Urinary bladder (tissue), 4 donors: ENCODE results near the gene C10orf90. TPM values are rescaled to one million over a fixed set of nuclear protein-coding genes. Genes with fewer than 3 reads are reported as not detected.

ENCODE experiments used
- DNase-seq: peaks from one replicate; pipeline ENCODE4 v3.0.0-alpha.2; 2015; ENCODE audit errors: extremely low spot score
- H3K27ac ChIP-seq: one replicate; pipeline ENCODE4 v1.5.1; 2013; ENCODE audit warnings: low read depth, mild to moderate bottlenecking, moderate library complexity
- H3K36me3 ChIP-seq: one replicate; pipeline ENCODE4 v1.6.1; 2013; ENCODE audit warnings: mild to moderate bottlenecking, moderate library complexity; ENCODE audit not compliant: insufficient read depth
- H3K4me1 ChIP-seq: one replicate; pipeline ENCODE4 v1.6.1; 2013; ENCODE audit warnings: mild to moderate bottlenecking, moderate library complexity; ENCODE audit not compliant: insufficient read depth
- H3K4me3 ChIP-seq: one replicate; pipeline ENCODE4 v1.5.1; 2013; ENCODE audit warnings: low read depth, low read length
- WGBS: extraction: QIAGEN DNeasy Blood & Tissue Kit; methylation state at CpG from one replicate; pipeline ENCODE4 v1.1.7; 2013; 5-methylcytosine and 5-hydroxymethylcytosine counted together
- polyA plus RNA-seq: library from polyadenylated mRNA; stranded (reverse); fragments of 200-250 nt; gene quantifications from one replicate; pipeline ENCODE4 v1.2.3, GENCODE V29; 2013
- total RNA-seq: library from RNA; depleted of rRNA; stranded (reverse); fragments of >200 nt; gene quantifications from one replicate; pipeline ENCODE4 v1.2.3, GENCODE V29; 2014
- donor health status: healthy with polysubstance abuse.
- donor health status: healthy.

Gene C10orf90
- total and polyA plus RNA-seq, 2 donors = 0.85 TPM; not detected in 1

DNA sequence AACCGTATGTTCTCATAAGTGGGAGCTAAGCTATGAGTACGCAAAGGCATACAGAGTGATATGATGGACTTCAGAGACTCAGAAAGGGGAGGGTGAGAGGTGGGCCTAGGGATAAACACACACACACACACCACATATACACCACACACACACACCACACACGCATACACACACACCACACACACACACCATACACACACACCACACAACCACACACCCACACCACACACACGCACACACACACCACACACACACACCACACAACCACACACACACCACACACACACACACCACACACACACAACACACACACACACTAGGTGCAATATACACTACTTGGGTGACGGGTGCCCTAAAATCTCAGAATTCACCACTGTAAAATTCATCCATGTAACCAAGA lies 168.7 kb downstream of the C10orf90 start:
- no peak for DNase-seq
- H3K27ac ChIP-seq = no peak overlapping the region
- H3K36me3 ChIP-seq = no peaks in the 10 kb centered on the region
- H3K4me1 ChIP-seq = no peaks in the 10 kb centered on the region
- WGBS = 99% methylated on average over 5 of the region's 5 CpGs
- no peak overlapping the region for H3K4me3 ChIP-seq

DNA sequence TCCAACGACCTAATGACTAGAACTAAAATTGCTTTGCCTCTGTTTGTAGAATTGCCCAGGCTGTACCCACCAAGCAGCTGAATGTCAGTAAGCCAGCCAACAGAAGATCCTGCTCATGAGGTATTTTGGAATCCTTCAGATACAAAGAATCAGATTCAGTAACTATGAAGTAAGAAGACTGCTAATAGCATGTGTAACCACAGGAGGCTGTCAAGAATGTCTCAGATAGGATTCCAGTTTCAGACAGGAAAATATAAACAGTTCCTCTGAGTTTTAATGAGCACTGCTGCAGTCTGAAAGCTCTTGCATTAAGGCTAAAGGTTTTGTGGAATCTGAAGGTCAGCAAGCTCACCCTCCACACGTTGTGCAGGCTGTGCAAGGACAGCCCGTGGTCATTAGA lies 169.6 kb downstream of the C10orf90 start:
- DNase-seq = no peak
- no peaks in the 10 kb centered on the region for H3K4me1 ChIP-seq
- H3K4me3 ChIP-seq = no peak overlapping the region
- WGBS = 57% methylated on average over 3 of the region's 3 CpGs
- H3K36me3 ChIP-seq = no peaks in the 10 kb centered on the region
- H3K27ac ChIP-seq = no peak overlapping the region

- H3K4me1 ChIP-seq = no peaks in the 10 kb centered on the region
- no peak overlapping the region for H3K27ac ChIP-seq
- H3K36me3 ChIP-seq = no peaks in the 10 kb centered on the region
- whole genome bisulfite sequencing = 90% methylated on average over 4 of the region's 4 CpGs
- DNase-seq = no peak
- H3K4me3 ChIP-seq = no peak overlapping the region
Measured at GRCh38 chr10:126500185-126500584, 170.3 kb downstream of the C10orf90 start.

GRCh38 chr10:126499744-126500143 lies 170.7 kb downstream of the C10orf90 start:
- DNase-seq = no peak

GRCh38 chr10:126497672-126498071 lies 172.8 kb downstream of the C10orf90 start:
- no peak for DNase-seq
- H3K27ac ChIP-seq = no peak overlapping the region
- no peaks in the 10 kb centered on the region for H3K36me3 ChIP-seq
- H3K4me1 ChIP-seq = no peaks in the 10 kb centered on the region
- 84% methylated on average over 2 of the region's 2 CpGs for WGBS
- no peak overlapping the region for H3K4me3 ChIP-seq

More at GRCh38 chr10:126499744-126500143, 170.7 kb downstream of the C10orf90 start:
- Histone ChIP-seq H3K36me3 (no peaks in the 10 kb centered on the region), H3K4me1 (no peaks in the 10 kb centered on the region), H3K4me3 (no peak overlapping the region), H3K27ac (no peak overlapping the region)
- 97% methylated on average over 6 of the region's 6 CpGs for WGBS

DNA sequence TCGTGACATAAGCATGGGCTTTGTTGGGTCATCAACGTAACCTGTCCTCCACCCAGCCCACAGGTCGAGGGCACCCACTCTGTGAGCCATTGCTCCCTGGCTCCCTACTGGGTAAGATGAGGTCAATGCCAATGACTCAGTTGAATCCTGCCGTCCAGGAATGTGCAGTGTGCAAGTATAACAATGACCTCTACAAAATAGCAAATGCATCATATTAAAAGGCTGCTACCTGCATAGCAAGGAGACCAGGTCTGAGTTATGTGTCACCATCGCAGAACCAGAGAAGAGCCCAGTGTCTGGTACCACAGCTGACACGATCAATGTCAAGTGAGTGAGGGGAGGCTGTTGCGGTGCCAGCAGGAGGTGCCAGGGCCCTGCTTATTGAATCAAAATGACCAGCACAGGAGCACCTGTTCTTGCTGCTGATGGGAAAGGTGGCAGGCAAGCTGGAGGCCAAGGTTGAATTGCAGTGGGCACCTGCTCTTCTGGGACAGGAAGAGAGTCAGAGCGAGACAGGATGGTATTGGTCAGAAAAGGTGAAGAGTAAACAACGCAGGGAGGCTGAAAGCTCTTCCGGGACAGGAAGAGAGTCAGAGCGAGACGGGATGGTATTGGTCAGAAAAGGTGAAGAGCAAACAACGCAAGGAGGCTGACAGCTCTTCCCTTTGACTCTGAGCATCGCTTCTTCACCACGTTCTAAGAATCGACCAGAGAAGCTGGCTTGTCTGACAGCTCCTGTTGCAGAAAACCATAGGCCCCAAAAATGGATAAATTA lies 173.5 kb downstream of the C10orf90 start:
- Histone ChIP-seq H3K4me1 (no peaks in the 10 kb centered on the region), H3K4me3 (no peak overlapping the region), H3K36me3 (no peaks in the 10 kb centered on the region), H3K27ac (no peak overlapping the region)
- DNase-seq = no peak
- 90% methylated on average over 16 of the region's 16 CpGs for WGBS

DNA sequence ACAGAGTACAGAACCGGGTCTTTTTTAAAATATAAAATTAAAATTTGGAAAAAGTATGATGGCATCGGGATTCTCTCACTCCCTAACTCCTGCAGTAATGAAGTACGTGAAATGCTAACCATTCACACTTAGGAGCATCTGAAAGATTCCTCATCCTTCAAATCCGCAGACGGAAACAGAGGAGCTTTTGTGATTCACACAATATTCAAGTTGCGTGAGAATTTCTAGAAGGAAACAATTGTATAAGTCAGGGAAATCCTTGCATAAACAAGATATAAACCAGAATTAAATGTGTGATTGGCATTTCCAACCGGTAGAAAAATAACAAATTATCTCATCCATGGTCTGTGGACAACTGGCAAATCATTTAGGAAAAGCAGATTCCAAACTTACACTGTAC lies 179.0 kb downstream of the C10orf90 start:
- no peaks in the 10 kb centered on the region for H3K36me3 ChIP-seq
- H3K27ac ChIP-seq = no peak overlapping the region
- no peak for DNase-seq
- no peak overlapping the region for H3K4me3 ChIP-seq
- no peaks in the 10 kb centered on the region for H3K4me1 ChIP-seq
- WGBS = 37% methylated on average over 7 of the region's 7 CpGs

DNA sequence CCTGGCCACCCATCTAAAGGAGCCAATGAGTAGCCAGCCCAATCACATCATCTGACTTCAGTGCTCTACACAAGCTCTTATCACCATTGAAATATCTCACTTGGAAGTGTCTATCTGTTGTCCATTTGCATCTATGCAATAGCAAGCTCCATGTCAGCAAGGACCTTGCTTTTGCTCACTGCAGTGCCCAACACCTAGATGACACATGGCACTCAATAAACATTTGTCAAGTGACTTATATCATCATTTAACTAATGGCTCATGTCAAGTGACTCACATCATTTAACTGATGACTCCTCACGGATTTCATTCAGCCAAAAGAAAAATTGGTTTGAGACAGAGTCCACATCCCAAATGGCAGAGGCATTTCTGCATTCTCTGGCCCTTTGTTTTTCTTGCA lies 189.3 kb downstream of the C10orf90 start:
- no peak for DNase-seq
- 76% methylated on average over 1 of the region's 1 CpG for WGBS
- no peaks in the 10 kb centered on the region for H3K36me3 ChIP-seq
- H3K4me3 ChIP-seq = no peak overlapping the region
- H3K27ac ChIP-seq = no peak overlapping the region
- no peaks in the 10 kb centered on the region for H3K4me1 ChIP-seq

DNA sequence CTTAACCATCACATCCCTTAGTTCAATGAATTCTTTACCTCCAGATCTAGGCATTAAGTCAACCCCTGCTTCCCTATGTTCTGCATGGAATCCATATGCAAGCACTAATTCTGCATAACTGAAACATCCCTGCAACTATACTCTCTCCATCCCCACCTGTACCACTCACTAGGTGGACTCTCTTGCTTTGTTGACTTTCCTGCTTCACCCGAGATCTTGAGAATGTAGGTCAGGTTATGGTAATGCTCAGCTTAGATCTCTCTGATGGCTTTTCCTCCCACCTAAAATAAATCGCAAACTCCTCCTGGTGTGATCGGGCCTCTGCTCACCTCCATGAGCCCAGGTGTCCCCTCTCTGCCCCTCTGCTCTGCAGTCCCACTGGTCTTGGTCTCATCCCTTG lies 189.8 kb downstream of the C10orf90 start:
- 79% methylated on average over 3 of the region's 3 CpGs for WGBS
- Histone ChIP-seq H3K36me3 (no peaks in the 10 kb centered on the region), H3K4me1 (no peaks in the 10 kb centered on the region), H3K4me3 (no peak overlapping the region), H3K27ac (no peak overlapping the region)
- DNase-seq = no peak

DNA sequence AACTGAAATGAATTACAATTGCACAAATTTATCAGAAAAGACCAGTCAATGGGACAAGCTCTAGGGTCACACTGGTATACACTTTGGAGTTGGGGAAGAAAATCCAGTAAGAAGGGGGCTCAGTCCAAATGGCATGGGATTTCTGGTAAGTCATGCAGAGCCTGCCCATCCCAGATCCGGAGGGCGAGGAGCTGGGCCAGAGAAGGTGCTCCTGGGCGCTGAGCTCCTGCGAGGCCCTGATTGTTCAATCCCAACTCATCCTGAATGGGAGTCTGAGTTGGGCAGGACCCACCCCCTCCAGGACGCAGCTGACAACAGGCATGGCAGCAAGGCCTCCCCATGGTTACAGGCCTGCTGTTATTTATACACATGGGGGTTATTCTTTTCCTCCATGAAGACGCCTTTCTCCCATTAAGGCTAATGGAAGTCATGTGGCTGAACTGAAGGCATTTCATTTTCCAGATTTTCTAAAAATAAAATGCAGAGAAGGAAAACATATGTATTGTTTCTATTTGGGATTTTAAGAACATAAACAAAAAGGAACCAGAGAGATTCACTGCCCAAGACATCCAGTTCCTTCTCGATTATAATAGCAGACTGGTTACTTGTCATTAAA lies 191.1 kb downstream of the C10orf90 start:
- Histone ChIP-seq H3K4me1 (no peaks in the 10 kb centered on the region), H3K4me3 (no peak overlapping the region), H3K36me3 (no peaks in the 10 kb centered on the region), H3K27ac (no peak overlapping the region)
- WGBS = 84% methylated on average over 7 of the region's 7 CpGs
- DNase-seq = no peak

GRCh38 chr10:126478546-126478945 lies 191.9 kb downstream of the C10orf90 start:
- 65% methylated on average over 6 of the region's 6 CpGs for WGBS
- Histone ChIP-seq H3K27ac (no peak overlapping the region), H3K36me3 (no peaks in the 10 kb centered on the region), H3K4me1 (no peaks in the 10 kb centered on the region), H3K4me3 (no peak overlapping the region)
- no peak for DNase-seq

DNA sequence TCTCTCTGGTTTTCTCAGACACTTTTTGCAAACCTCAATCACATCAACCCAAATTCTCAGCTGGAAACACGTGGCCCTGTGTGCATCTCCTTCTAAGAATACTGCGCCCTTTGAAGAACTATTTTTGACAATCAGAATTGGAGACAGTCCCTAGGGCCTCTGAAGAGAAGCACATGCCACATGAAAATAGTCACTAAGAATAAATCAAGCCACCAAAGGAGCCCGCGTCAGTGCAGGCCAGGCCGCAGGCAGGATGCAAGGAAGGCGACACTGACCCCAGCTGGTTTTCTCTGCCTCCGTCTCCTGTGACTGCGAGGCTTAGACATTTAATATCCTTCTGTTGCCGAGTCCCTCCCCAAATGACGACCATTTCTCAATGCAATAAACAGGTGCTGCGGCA lies 194.2 kb downstream of the C10orf90 start:
- no peak for DNase-seq
- 67% methylated on average over 11 of the region's 11 CpGs for WGBS
- no peak overlapping the region for H3K4me3 ChIP-seq
- no peaks in the 10 kb centered on the region for H3K36me3 ChIP-seq
- H3K4me1 ChIP-seq = no peaks in the 10 kb centered on the region
- H3K27ac ChIP-seq = no peak overlapping the region

GRCh38 chr10:126475074-126475691 lies 195.3 kb downstream of the C10orf90 start:
- Histone ChIP-seq H3K4me3 (no peak overlapping the region), H3K27ac (no peak overlapping the region), H3K4me1 (no peaks in the 10 kb centered on the region), H3K36me3 (no peaks in the 10 kb centered on the region)
- DNase-seq = no peak
- 89% methylated on average over 6 of the region's 6 CpGs for WGBS

GRCh38 chr10:126474031-126474430 lies 196.5 kb downstream of the C10orf90 start:
- Histone ChIP-seq H3K4me1 (no peaks in the 10 kb centered on the region), H3K36me3 (no peaks in the 10 kb centered on the region), H3K27ac (no peak overlapping the region), H3K4me3 (no peak overlapping the region)
- WGBS = 97% methylated on average over 6 of the region's 6 CpGs
- no peak for DNase-seq
